Ovary (tissue), 9 donors: ENCODE measurements around the gene CDRT4. TPM values are rescaled to one million over a fixed set of nuclear protein-coding genes. Genes with fewer than 3 reads are reported as not detected.

Source experiments
- DNase-seq, 5 donors: peaks; one replicate each; pipeline ENCODE4 v3.0.0-alpha.2; 2019 to 2020
- H3K27ac ChIP-seq, 2 donors: fragments of 200-600 bp; one replicate each; pipeline versions ENCODE4 v1.5.1 to v1.8.0; 2019 to 2022
- H3K27me3 ChIP-seq: fragments of 200-600 bp; one replicate; pipeline ENCODE4 v1.8.0; 2022
- H3K36me3 ChIP-seq: fragments of 200-600 bp; sonication (generic); one replicate; pipeline ENCODE4 v1.5.1; 2019
- H3K4me1 ChIP-seq: one replicate; pipeline ENCODE4 v1.8.1; 2013; ENCODE audit warnings: mild to moderate bottlenecking, moderate library complexity; ENCODE audit not compliant: insufficient read depth
- H3K4me3 ChIP-seq: fragments of 200-600 bp; sonication (generic); one replicate; pipeline ENCODE4 v1.5.1; 2017
- H3K9me3 ChIP-seq, 2 donors: fragments of 200-600 bp in 1 of 2; sonication (generic) in 1 of 2; one replicate each; pipeline versions ENCODE4 v1.5.1 to v1.8.1; 2013 to 2019; ENCODE audit warnings: mild to moderate bottlenecking in 1 of 2, moderate library complexity in 1 of 2
- EP300 ChIP-seq: sonication (generic); formaldehyde crosslinking; IDR thresholded peaks from one replicate; pipeline ENCODE4 v1.6.1; 2017; ENCODE audit warnings: antibody characterized with exemption
- POLR2A ChIP-seq: fragments of 450-650 bp; IDR thresholded peaks from one replicate; pipeline ENCODE4 v1.6.1; 2017; ENCODE audit warnings: antibody characterized with exemption, mild to moderate bottlenecking, moderate library complexity
- WGBS, 3 donors: extraction: QIAGEN DNeasy Blood & Tissue Kit in 1 of 3; methylation state at CpG; one replicate each; pipeline versions ENCODE4 v1.1.5 to v1.1.7; 2013 to 2017; 5-methylcytosine and 5-hydroxymethylcytosine counted together
- intact Hi-C, 4 donors: fragments of 100-400 bp; cut with DNase I; formaldehyde crosslinking; loops; one replicate each; pipeline versions ENCODE4 v1.11.0 to v1.15.1; 2022 to 2023
- polyA plus RNA-seq, 2 donors: library from polyadenylated mRNA; stranded (reverse); fragments of 200-250 nt in 1 of 2; fragments of 350-450 nt in 1 of 2; fragmentation: Illumina TruSeq in 1 of 2; extraction: RNeasy Lipid Tissue Mini Kit (QIAGEN cat#74804) in 1 of 2; gene quantifications; one replicate each; pipeline ENCODE4 v1.2.3, GENCODE V29; 2013 to 2014
- total RNA-seq, 7 donors: library from RNA; depleted of rRNA in 2 of 7; stranded (reverse); fragments of >200 nt in 2 of 7; fragmentation: NEBNext Ultra II Directional in 3 of 7; extraction: Animal tissue kit (Norgen Biotek cat#: 25700) in 3 of 7; gene quantifications; one replicate each; pipeline versions ENCODE4 v1.1.0 to v1.2.4, GENCODE V29; 2016 to 2023
- TF ChIP-seq, protein P1 (sequence below), 3 donors: fragments of 450-650 bp in 2 of 3; fragments of 200-600 bp in 1 of 3; IDR thresholded peaks; one replicate each; pipeline versions ENCODE4 v1.5.1 to v1.8.0; 2016 to 2022; ENCODE audit warnings: antibody characterized with exemption in 3 of 3, mild to moderate bottlenecking in 1 of 3
- donor health status: DM: no; HTN: no; CAD: no; lungs with moderate emphysema.
- donor health status: DM: no; HTN: no; CAD: no.
- donor health status: Bipolar disorder and iron deficiency.
- donor health status: DM: yes; HTN: yes; CAD: no.
- donor health status: DM: no; HTN: no; CAD: no.
- donor health status: DM: yes; HTN: yes; CAD: no.

Gene CDRT4
- total and polyA plus RNA-seq, 9 donors: 4.1 to 11.7 (median 7.2) TPM

DNA sequence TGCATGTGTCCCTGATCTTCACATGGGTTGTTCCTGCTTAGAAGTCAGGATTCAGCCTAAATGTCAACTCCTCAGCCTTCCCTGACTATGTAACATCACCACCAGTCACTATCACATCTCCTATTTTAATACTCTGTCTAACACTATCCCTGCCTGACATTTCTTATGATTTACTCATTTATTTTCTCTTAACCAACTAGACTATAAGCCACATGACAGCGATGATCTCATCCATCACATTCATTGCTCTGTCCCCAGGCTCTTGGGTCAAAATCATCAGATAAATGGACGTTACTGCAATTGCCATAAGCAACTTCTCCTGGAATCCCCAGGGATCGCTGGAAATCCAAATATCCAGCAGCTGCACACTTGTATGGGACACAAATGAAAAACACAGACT lies 15.7 kb downstream of the CDRT4 start:
- TF ChIP-seq, protein P1, sequence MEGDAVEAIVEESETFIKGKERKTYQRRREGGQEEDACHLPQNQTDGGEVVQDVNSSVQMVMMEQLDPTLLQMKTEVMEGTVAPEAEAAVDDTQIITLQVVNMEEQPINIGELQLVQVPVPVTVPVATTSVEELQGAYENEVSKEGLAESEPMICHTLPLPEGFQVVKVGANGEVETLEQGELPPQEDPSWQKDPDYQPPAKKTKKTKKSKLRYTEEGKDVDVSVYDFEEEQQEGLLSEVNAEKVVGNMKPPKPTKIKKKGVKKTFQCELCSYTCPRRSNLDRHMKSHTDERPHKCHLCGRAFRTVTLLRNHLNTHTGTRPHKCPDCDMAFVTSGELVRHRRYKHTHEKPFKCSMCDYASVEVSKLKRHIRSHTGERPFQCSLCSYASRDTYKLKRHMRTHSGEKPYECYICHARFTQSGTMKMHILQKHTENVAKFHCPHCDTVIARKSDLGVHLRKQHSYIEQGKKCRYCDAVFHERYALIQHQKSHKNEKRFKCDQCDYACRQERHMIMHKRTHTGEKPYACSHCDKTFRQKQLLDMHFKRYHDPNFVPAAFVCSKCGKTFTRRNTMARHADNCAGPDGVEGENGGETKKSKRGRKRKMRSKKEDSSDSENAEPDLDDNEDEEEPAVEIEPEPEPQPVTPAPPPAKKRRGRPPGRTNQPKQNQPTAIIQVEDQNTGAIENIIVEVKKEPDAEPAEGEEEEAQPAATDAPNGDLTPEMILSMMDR (IDR thresholded peaks at IDR 0.05): no peak
- TF ChIP-seq POLR2A: no peak
- no peak for TF ChIP-seq EP300
- Histone ChIP-seq H3K27me3 (no peaks in the 10 kb centered on the region), H3K4me3 (no peak overlapping the region), H3K27ac (no peak overlapping the region), H3K4me1 (peaks cover 6% of the 10 kb centered on the region), H3K9me3 (no peaks in the 10 kb centered on the region), H3K36me3 (no peaks in the 10 kb centered on the region)
- DNase-seq: no peak
- intact Hi-C loops: loop anchor here in 1 of 4 donors (5.0 kb wide), 1 partner anchor 144 kb away; no protein-coding TSS in a partner anchor
- WGBS, 3 donors: 83 to 89% (median 86%) methylated on average over 3 of the region's 3 CpGs

DNA sequence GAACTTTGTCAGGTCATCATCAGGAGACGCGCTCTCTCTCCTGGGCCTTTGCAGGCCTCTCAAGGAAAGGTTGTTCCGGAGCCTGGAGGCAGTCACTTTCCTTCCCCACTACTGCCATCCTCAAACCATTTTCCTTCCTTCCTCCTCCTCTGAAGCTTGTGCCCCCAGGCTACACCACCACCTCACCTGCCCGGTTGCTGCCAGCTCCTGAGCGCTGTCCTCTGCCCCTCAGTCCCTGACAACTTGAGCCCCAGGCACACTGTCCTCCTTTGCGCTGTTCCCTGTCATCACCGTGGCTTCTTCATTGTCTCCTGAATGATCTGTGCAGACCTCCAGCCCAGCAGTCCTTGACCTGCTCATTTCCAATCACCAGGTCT lies 18.9 kb downstream of the CDRT4 start:
- Histone ChIP-seq H3K27me3 (no peaks in the 10 kb centered on the region), H3K4me1 (peaks cover 3% of the 10 kb centered on the region), H3K9me3 (no peaks in the 10 kb centered on the region), H3K4me3 (no peak overlapping the region), H3K36me3 (no peaks in the 10 kb centered on the region), H3K27ac (no peak overlapping the region)
- no peak for DNase-seq
- no peak for TF ChIP-seq POLR2A
- no peak for TF ChIP-seq EP300
- TF ChIP-seq, protein P1 (IDR thresholded peaks at IDR 0.05): no peak
- intact Hi-C loops: no loop called here
- WGBS, 3 donors: 95 to 96% (median 95%) methylated on average over 7 of the region's 7 CpGs

DNA sequence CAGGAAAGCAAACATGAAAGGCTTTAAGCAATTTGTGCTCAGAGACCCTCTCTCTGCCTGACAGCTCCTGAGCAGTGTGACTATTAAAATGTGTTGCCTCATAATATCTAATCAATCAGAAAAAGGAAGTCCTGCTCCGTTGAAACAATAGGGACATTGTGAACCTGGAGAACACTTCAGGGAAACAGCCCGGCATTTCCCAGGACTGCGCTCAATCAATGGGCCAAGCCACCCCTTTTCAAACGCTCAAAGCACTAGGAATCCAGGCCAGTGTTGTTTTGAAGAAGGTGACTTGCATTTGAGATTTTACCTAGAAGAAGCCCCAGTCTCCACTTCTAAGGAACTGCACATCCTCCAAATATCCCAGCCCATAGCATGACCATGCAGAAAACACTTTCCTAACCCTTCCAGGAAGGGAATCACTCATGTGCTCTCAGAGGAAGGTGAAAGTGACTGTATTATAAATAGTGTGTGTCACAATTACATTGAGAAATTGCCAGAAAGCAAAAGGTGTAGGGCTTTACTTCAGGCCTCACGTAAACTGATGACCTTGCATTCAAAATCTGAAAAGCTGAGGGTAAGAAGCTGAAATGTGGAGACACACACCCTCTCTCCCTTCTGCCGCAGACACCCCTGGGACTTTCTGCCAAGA lies 19.4 kb downstream of the CDRT4 start:
- Histone ChIP-seq H3K4me1 (peaks cover 3% of the 10 kb centered on the region), H3K4me3 (no peak overlapping the region), H3K27me3 (no peaks in the 10 kb centered on the region), H3K36me3 (no peaks in the 10 kb centered on the region), H3K9me3 (no peaks in the 10 kb centered on the region), H3K27ac (no peak overlapping the region)
- no peak for TF ChIP-seq POLR2A
- TF ChIP-seq EP300: no peak
- TF ChIP-seq, protein P1 (IDR thresholded peaks at IDR 0.05): no peak
- intact Hi-C loops: no loop called here
- 72 to 90% (median 90%) methylated on average over 6 of the region's 6 CpGs for WGBS, 3 donors
- no peak for DNase-seq

DNA sequence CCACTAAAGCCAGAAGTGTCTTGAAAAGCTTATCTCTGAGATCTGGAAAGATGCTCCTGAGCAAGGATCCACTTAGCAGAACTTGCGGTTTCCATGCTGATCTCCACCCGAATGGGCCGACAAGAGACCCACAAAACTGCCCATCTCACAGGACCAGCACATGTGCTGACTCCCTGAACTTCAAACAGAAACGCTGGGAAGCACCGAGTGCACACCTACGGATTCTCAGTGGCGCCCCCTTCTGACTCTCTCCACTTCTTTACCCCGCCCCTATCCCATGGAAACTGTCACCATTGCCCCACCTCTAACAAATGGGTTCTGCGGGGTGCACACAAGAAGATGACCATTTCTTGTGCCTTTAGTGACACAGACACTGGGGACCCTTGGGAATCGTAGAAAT lies 21.4 kb downstream of the CDRT4 start:
- WGBS, 3 donors: 79 to 84% (median 81%) methylated on average over 10 of the region's 10 CpGs
- H3K4me3 ChIP-seq: no peak overlapping the region
- H3K9me3 ChIP-seq: no peaks in the 10 kb centered on the region
- TF ChIP-seq EP300 (no peak), POLR2A (no peak)
- TF ChIP-seq, protein P1 (IDR thresholded peaks at IDR 0.05): no peak
- DNase-seq: no peak
- no peaks in the 10 kb centered on the region for H3K36me3 ChIP-seq
- H3K27me3 ChIP-seq: no peaks in the 10 kb centered on the region
- H3K27ac ChIP-seq: no peak overlapping the region
- H3K4me1 ChIP-seq: peaks cover 3% of the 10 kb centered on the region
- intact Hi-C loops: no loop called here
